ENCODE data around the gene PLXNA4. TPM values are rescaled to one million over a fixed set of nuclear protein-coding genes. Genes with fewer than 3 reads are reported as not detected.

The PLXNA4 gene
- total RNA-seq, 4 donors from 2014 or later: 0.49 to 7.1 (median 2.0) TPM

- 47 to 48% methylated on average over 3 of the region's 3 CpGs for WGBS, 2 donors
- Histone ChIP-seq H3K36me3 (no peaks in the 10 kb centered on the region), H3K9me3 (no peaks in the 10 kb centered on the region), H3K27ac (no peak overlapping the region), H3K27me3 (no peaks in the 10 kb centered on the region), H3K4me3 (no peak overlapping the region), H3K4me1 (no peaks in the 10 kb centered on the region)
- TF ChIP-seq CTCF (IDR thresholded peaks at IDR 0.05) (no peak), POLR2A (IDR thresholded peaks at IDR 0.05) (no peak)
- DNase-seq: no peak
- intact Hi-C loops (cut with DNase I): no loop called here
These were observed 300.0 kb downstream of the PLXNA4 start for GRCh38 chr7:132276234-132276630.

- no peak overlapping the region for H3K4me3 ChIP-seq
- no peaks in the 10 kb centered on the region for H3K27me3 ChIP-seq
- no peak overlapping the region for H3K27ac ChIP-seq
- no peaks in the 10 kb centered on the region for H3K4me1 ChIP-seq
- no peak for TF ChIP-seq POLR2A (IDR thresholded peaks at IDR 0.05)
- TF ChIP-seq CTCF (IDR thresholded peaks at IDR 0.05): no peak
- no peaks in the 10 kb centered on the region for H3K9me3 ChIP-seq
- WGBS, 2 donors: 57 to 71% methylated on average over 4 of the region's 4 CpGs
- H3K36me3 ChIP-seq: no peaks in the 10 kb centered on the region
- intact Hi-C loops (cut with DNase I): no loop called here
- DNase-seq: no peak
These were observed 300.6 kb downstream of the PLXNA4 start for GRCh38 chr7:132275416-132276233.

- H3K36me3 ChIP-seq: no peaks in the 10 kb centered on the region
- no peak overlapping the region for H3K4me3 ChIP-seq
- no peaks in the 10 kb centered on the region for H3K27me3 ChIP-seq
- no peak for DNase-seq
- no peaks in the 10 kb centered on the region for H3K9me3 ChIP-seq
- 68 to 76% methylated on average over 8 to 9 of the region's 9 CpGs for WGBS, 2 donors
- no peaks in the 10 kb centered on the region for H3K4me1 ChIP-seq
- intact Hi-C loops (cut with DNase I): no loop called here
- no peak overlapping the region for H3K27ac ChIP-seq
- TF ChIP-seq CTCF (IDR thresholded peaks at IDR 0.05) (no peak), POLR2A (IDR thresholded peaks at IDR 0.05) (no peak)
These were observed 303.4 kb downstream of the PLXNA4 start for GRCh38 chr7:132272763-132273371.

- H3K27ac ChIP-seq: no peak overlapping the region
- intact Hi-C loops (cut with DNase I): no loop called here
- no peaks in the 10 kb centered on the region for H3K4me1 ChIP-seq
- H3K9me3 ChIP-seq: no peaks in the 10 kb centered on the region
- no peak for DNase-seq
- H3K4me3 ChIP-seq: no peak overlapping the region
- TF ChIP-seq POLR2A (IDR thresholded peaks at IDR 0.05) (no peak), CTCF (IDR thresholded peaks at IDR 0.05) (no peak)
- no peaks in the 10 kb centered on the region for H3K36me3 ChIP-seq
- no peaks in the 10 kb centered on the region for H3K27me3 ChIP-seq
- 18 to 28% methylated on average over 2 of the region's 2 CpGs for WGBS, 2 donors
These were observed 305.8 kb downstream of the PLXNA4 start for GRCh38 chr7:132270517-132270916.

- H3K9me3 ChIP-seq: no peaks in the 10 kb centered on the region
- no peak for DNase-seq
- H3K27me3 ChIP-seq: no peaks in the 10 kb centered on the region
- no peak overlapping the region for H3K27ac ChIP-seq
- H3K4me3 ChIP-seq: no peak overlapping the region
- no peaks in the 10 kb centered on the region for H3K36me3 ChIP-seq
- intact Hi-C loops (cut with DNase I): no loop called here
- TF ChIP-seq CTCF (IDR thresholded peaks at IDR 0.05) (no peak), POLR2A (IDR thresholded peaks at IDR 0.05) (no peak)
- 59 to 61% methylated on average over 4 of the region's 5 CpGs for WGBS, 2 donors
- H3K4me1 ChIP-seq: no peaks in the 10 kb centered on the region
These were observed 306.6 kb downstream of the PLXNA4 start for GRCh38 chr7:132269718-132270117.
